Thyroid gland (tissue), 4 donors: ENCODE results near the gene COL18A1.

Experiments used
- POLR2A ChIP-seq, 2 donors: fragments of 450-650 bp; IDR thresholded peaks; one replicate each; pipeline ENCODE4 v1.6.1; 2017; ENCODE audit warnings: antibody characterized with exemption in 2 of 2, mild to moderate bottlenecking in 2 of 2, moderate library complexity in 1 of 2
- TF ChIP-seq, protein P1 (sequence below), 6 experiments: fragments of 200-600 bp in 3 of 6; fragments of 450-650 bp in 3 of 6; sonication (generic) in 3 of 6; IDR thresholded peaks; one replicate each; pipeline ENCODE4 v1.5.1; 2016 to 2019; ENCODE audit warnings: antibody characterized with exemption in 6 of 6, mild to moderate bottlenecking in 2 of 6, inconsistent platforms in 1 of 6, moderate library complexity in 1 of 6

DNA sequence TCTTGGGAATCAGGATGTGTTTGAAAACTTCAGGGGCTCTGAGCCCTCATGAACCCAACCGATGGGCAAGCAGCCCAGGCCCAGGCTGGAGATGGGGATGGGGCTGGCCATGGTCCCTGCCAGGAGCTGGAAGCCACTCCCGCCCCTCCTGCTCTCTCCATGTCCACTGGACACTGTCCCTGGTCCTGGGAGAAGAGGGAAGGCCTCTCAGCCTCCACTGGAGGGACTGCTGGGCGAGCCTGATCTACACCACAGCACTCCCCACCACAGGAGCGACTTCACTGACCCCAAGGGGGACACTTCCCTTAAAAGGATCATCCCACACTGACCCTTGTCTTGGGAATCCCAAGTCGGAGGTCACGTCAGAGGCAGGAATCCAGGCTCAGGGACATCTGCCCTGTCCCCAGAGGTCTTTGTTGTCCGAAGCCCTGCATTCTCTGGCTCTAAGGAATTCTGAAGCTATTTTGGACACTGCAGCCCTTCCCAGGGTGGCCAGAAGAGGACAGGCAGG, 16.9 kb upstream of the COL18A1 start:
- TF ChIP-seq, protein P1, sequence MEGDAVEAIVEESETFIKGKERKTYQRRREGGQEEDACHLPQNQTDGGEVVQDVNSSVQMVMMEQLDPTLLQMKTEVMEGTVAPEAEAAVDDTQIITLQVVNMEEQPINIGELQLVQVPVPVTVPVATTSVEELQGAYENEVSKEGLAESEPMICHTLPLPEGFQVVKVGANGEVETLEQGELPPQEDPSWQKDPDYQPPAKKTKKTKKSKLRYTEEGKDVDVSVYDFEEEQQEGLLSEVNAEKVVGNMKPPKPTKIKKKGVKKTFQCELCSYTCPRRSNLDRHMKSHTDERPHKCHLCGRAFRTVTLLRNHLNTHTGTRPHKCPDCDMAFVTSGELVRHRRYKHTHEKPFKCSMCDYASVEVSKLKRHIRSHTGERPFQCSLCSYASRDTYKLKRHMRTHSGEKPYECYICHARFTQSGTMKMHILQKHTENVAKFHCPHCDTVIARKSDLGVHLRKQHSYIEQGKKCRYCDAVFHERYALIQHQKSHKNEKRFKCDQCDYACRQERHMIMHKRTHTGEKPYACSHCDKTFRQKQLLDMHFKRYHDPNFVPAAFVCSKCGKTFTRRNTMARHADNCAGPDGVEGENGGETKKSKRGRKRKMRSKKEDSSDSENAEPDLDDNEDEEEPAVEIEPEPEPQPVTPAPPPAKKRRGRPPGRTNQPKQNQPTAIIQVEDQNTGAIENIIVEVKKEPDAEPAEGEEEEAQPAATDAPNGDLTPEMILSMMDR (IDR thresholded peaks at IDR 0.05), result no peak
- no peak for TF ChIP-seq POLR2A (IDR thresholded peaks at IDR 0.05)
